A549 (cell line): ENCODE results near the gene MAD1L1. TPM values are rescaled to one million over a fixed set of nuclear protein-coding genes. Genes with fewer than 3 reads are reported as not detected.

Experiments
- ATAC-seq, 2 experiments: fragments of 200-7000 bp in 1 of 2; fragments of >200 bp in 1 of 2; cut with Nextera tagmentation in 1 of 2; cut with Tn5 transposase in 1 of 2; 3 replicates each; pipeline versions ENCODE4 v1.8.0 to v1.9.1; 2018 to 2020; ENCODE audit warnings: mild to moderate bottlenecking in 1 of 2, moderate library complexity in 1 of 2
- CTCF ChIA-PET: fragments of 300-600 bp; sonication (Branson Sonifier 250); formaldehyde crosslinking; extraction: SDS; loops from one replicate; lab custom pipeline; 2021; ENCODE audit warnings: antibody characterized with exemption, inconsistent platforms; lab: Yijun Ruan, JAX
- POLR2A ChIA-PET: fragments of 350-600 bp; formaldehyde crosslinking; extraction: SDS; loops from one replicate; lab custom pipeline; 2021; ENCODE audit warnings: antibody characterized with exemption, inconsistent platforms; lab: Yijun Ruan, JAX
- DNase-seq, 2 experiments: peaks; one replicate each; pipeline versions ENCODE4 v3.0.0 to v3.0.0-alpha.2; 2011 to 2016; ENCODE audit warnings: low read depth in 1 of 2, low spot score in 1 of 2
- FAIRE-seq: peaks from 2 replicates; lab custom pipeline; 2011; peaks lifted over from hg19 to GRCh38; lab: Jason Lieb, UNC
- H3K27ac ChIP-seq, 2 experiments: fragments of >200 bp; sonication (Bioruptor Twin); formaldehyde crosslinking; 3 replicates each; pipeline ENCODE4 v1.5.1; 2016 to 2017
- H3K4me1 ChIP-seq: fragments of >200 bp; sonication (Bioruptor Twin); formaldehyde crosslinking; 3 replicates; pipeline ENCODE4 v1.6.1; 2016
- H3K4me2 ChIP-seq: fragments of >200 bp; sonication (Bioruptor Twin); formaldehyde crosslinking; 3 replicates; pipeline ENCODE4 v1.6.1; 2016
- H3K4me3 ChIP-seq: fragments of >200 bp; sonication (Bioruptor Twin); formaldehyde crosslinking; 3 replicates; pipeline ENCODE4 v1.5.1; 2016
- H3K9me3 ChIP-seq: fragments of >200 bp; sonication (Bioruptor Twin); formaldehyde crosslinking; 3 replicates; pipeline ENCODE4 v1.6.1; 2016
- CBX2 ChIP-seq: fragments of 200-600 bp; sonication (generic); IDR thresholded peaks from 2 replicates; pipeline ENCODE4 v1.6.1; 2016; ENCODE audit warnings: low read depth, mild to moderate bottlenecking, borderline replicate concordance
- CTCF ChIP-seq: fragments of >200 bp; sonication (Bioruptor Twin); formaldehyde crosslinking; IDR thresholded peaks from 3 replicates; pipeline ENCODE4 v1.5.1; 2016
- FOSB ChIP-seq: fragments of 250-450 bp; sonication (Bioruptor Pico); IDR thresholded peaks from 2 replicates; pipeline ENCODE4 v1.5.0; 2020; ENCODE audit warnings: mild to moderate bottlenecking, moderate library complexity
- FOXS1 ChIP-seq: fragments of 250-450 bp; sonication (Bioruptor Pico); IDR thresholded peaks from 2 replicates; pipeline ENCODE4 v1.5.0; 2020; ENCODE audit warnings: mild to moderate bottlenecking, moderate library complexity
- HEYL ChIP-seq: fragments of 250-450 bp; sonication (Bioruptor Pico); IDR thresholded peaks from 2 replicates; pipeline ENCODE4 v1.8.0; 2021; ENCODE audit warnings: mild to moderate bottlenecking, moderate library complexity
- HMGXB4 ChIP-seq: fragments of 250-450 bp; sonication (Bioruptor Pico); IDR thresholded peaks from 2 replicates; pipeline ENCODE4 v1.5.0; 2021; ENCODE audit warnings: mild to moderate bottlenecking, moderate library complexity, borderline replicate concordance
- HOXB13 ChIP-seq: fragments of 250-450 bp; sonication (Bioruptor Pico); IDR thresholded peaks from 2 replicates; pipeline ENCODE4 v1.5.0; 2020; ENCODE audit warnings: low read depth, mild to moderate bottlenecking, moderate library complexity
- KDM5A ChIP-seq: fragments of 200-600 bp; sonication (generic); IDR thresholded peaks from 2 replicates; pipeline ENCODE4 v1.6.1; 2016; ENCODE audit warnings: antibody characterized with exemption, mild to moderate bottlenecking
- MAZ ChIP-seq: fragments of 150-350 bp; IDR thresholded peaks from 2 replicates; pipeline ENCODE4 v1.6.1; 2014; ENCODE audit warnings: antibody characterized with exemption, low read depth, low read length, borderline replicate concordance
- PBX3 ChIP-seq: IDR thresholded peaks from 2 replicates; pipeline ENCODE4 v1.6.1; 2012
- REST ChIP-seq: fragments of 200-600 bp; sonication (generic); IDR thresholded peaks from 2 replicates; pipeline ENCODE4 v1.6.1; 2016; ENCODE audit warnings: antibody characterized with exemption, mild to moderate bottlenecking, moderate library complexity
- SREBF2 ChIP-seq: fragments of 450-650 bp; IDR thresholded peaks from 2 replicates; pipeline ENCODE4 v1.6.1; 2014; ENCODE audit warnings: mild to moderate bottlenecking, moderate library complexity
- USF2 ChIP-seq: fragments of 450-650 bp; IDR thresholded peaks from 2 replicates; pipeline ENCODE4 v1.6.1; 2014; ENCODE audit warnings: antibody characterized with exemption
- ZC3H11A ChIP-seq: fragments of 450-650 bp; IDR thresholded peaks from 2 replicates; pipeline ENCODE4 v1.6.1; 2014; ENCODE audit warnings: antibody characterized with exemption, mild to moderate bottlenecking
- ZFP36 ChIP-seq: fragments of 450-650 bp; IDR thresholded peaks from 2 replicates; pipeline ENCODE4 v1.6.1; 2014; ENCODE audit warnings: borderline replicate concordance; ENCODE audit not compliant: partially characterized antibody
- ZNF302 ChIP-seq: fragments of 250-450 bp; sonication (Bioruptor Pico); IDR thresholded peaks from 2 replicates; pipeline ENCODE4 v1.9.0; 2021; ENCODE audit warnings: inconsistent platforms, mild to moderate bottlenecking, moderate library complexity
- ZSCAN20 ChIP-seq: fragments of 250-450 bp; sonication (Bioruptor Pico); IDR thresholded peaks from 2 replicates; pipeline ENCODE4 v1.8.0; 2022; ENCODE audit warnings: mild to moderate bottlenecking, moderate library complexity
- WGBS: methylation state at CpG from one replicate; pipeline ENCODE4 v1.1.6; 2017; ENCODE audit errors: missing lambda C conversion rate; 5-methylcytosine and 5-hydroxymethylcytosine counted together
- polyA plus RNA-seq, 4 experiments: library from polyadenylated mRNA; depleted of rRNA in 3 of 4; stranded (reverse); fragments of >200 nt; fragmentation: RNase III in 1 of 4; extraction: RNeasy Plus Mini Kit Qiagen cat#74134 plus additional on column Dnase treatment in 1 of 4; gene quantifications; 2 replicates in 3 of 4; 3 replicates in 1 of 4; pipeline ENCODE4 v1.2.3, GENCODE V29; 2011 to 2017

MAD1L1 gene
- polyA plus RNA-seq, 2 of the 4 experiments (the other 2 are of a cell fraction) = 13.6 to 16.6 TPM

- TF ChIP-seq PBX3 = no peak
- no peak for TF ChIP-seq CBX2
These were observed 221.3 kb downstream of the MAD1L1 start (continued) for GRCh38 chr7:2011266-2012043.

GRCh38 chr7:2010551-2011265, 222.0 kb downstream of the MAD1L1 start:
- no peaks in the 10 kb centered on the region for H3K9me3 ChIP-seq
- CTCF ChIA-PET = interaction anchor here (1.0 kb wide), 1 partner anchor 16 kb away, joined by 3 read pairs; no protein-coding TSS in a partner anchor
- no peak for FAIRE-seq
- 84% methylated on average over 27 of the region's 29 CpGs for WGBS
- no peak overlapping the region for H3K4me2 ChIP-seq
- no peak for DNase-seq
- no peak overlapping the region for H3K4me3 ChIP-seq
- POLR2A ChIA-PET = no interaction called here
- TF ChIP-seq ZNF302 (CRISPR knock-in tag) = no peak
- TF ChIP-seq ZSCAN20 (CRISPR knock-in tag) = no peak
- TF ChIP-seq HOXB13 (CRISPR knock-in tag) = no peak
- no peak for TF ChIP-seq HMGXB4 (CRISPR knock-in tag)
- TF ChIP-seq ZFP36 = no peak
- no peak for TF ChIP-seq CBX2
- TF ChIP-seq FOXS1 (CRISPR knock-in tag) = no peak
- no peak for TF ChIP-seq HEYL (CRISPR knock-in tag)
- TF ChIP-seq KDM5A = no peak
- no peak for TF ChIP-seq ZC3H11A
- TF ChIP-seq USF2 = no peak
- TF ChIP-seq SREBF2 = no peak
- no peak for ATAC-seq
- no peaks in the 10 kb centered on the region for H3K4me1 ChIP-seq
- no peak overlapping the region for H3K27ac ChIP-seq

- Histone ChIP-seq H3K9me3 (no peaks in the 10 kb centered on the region), H3K27ac (no peak overlapping the region), H3K4me3 (no peak overlapping the region), H3K4me2 (no peak overlapping the region), H3K4me1 (no peaks in the 10 kb centered on the region)
- POLR2A ChIA-PET = no interaction called here
- no peak for FAIRE-seq
- TF ChIP-seq ZC3H11A (no peak), MAZ (no peak), CTCF (no peak), FOSB (no peak), REST (no peak)
- DNase-seq = no peak
- 85% methylated on average over 17 of the region's 17 CpGs for WGBS
- no peak for ATAC-seq
- CTCF ChIA-PET = interaction anchor here (1.0 kb wide), 1 partner anchor 16 kb away, joined by 3 read pairs; no protein-coding TSS in a partner anchor
These were observed 222.6 kb downstream of the MAD1L1 start for GRCh38 chr7:2010101-2010500.
